H1 (cell line): ENCODE measurements around the gene ZWILCH.

ENCODE experiments used
- EZH2 ChIP-seq: fragments of 200-600 bp; sonication (generic); IDR thresholded peaks from 2 replicates; pipeline ENCODE4 v1.7.1; 2012; ENCODE audit warnings: low read depth, mild to moderate bottlenecking, moderate library complexity, low read length, inconsistent platforms; ENCODE audit not compliant: severe bottlenecking
- GABPA ChIP-seq: IDR thresholded peaks from 2 replicates; pipeline ENCODE4 v1.6.1; 2011; ENCODE audit warnings: mild to moderate bottlenecking, low read length, moderate library complexity, borderline replicate concordance; ENCODE audit not compliant: insufficient read depth
- PHF8 ChIP-seq: fragments of 200-600 bp; sonication (generic); conservative IDR thresholded peaks from 2 replicates; pipeline ENCODE4 v1.7.1; 2012; ENCODE audit warnings: low read depth, mild to moderate bottlenecking, inconsistent platforms, low read length, moderate library complexity
- SP1 ChIP-seq: IDR thresholded peaks from 2 replicates; pipeline ENCODE4 v1.6.1; 2011; ENCODE audit warnings: low read depth, low read length
- TF ChIP-seq, protein P1 (sequence below), 3 experiments: IDR thresholded peaks; 1 replicate in 2 of 3; 2 replicates in 1 of 3; pipeline versions ENCODE4 v1.5.1 to v1.6.1; 2011; ENCODE audit warnings: low read length in 3 of 3, mild to moderate bottlenecking in 3 of 3, inconsistent platforms in 2 of 3, low read depth in 1 of 3, moderate library complexity in 1 of 3; ENCODE audit not compliant: insufficient read depth in 1 of 3; ENCODE audit errors: control extremely low read depth in 1 of 3

DNA sequence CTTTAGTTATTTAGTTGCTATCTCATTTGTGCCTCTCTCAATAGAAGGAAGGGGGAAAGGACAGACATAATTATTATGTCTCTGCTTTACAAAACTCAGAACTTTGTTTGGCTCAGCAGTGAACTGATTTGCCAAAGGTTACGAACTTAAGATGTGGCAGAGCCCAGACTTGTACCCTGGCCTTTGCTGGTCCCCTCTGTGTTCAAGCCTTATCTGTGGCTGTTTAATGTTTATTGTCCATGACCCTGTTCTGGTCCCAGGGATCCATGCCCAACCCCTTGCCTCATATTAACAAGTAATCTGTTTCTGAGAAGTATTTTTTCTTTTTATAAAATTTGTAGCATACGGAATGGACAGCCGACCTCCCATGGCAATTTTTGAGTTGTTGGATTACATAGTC, 18.2 kb upstream of the ZWILCH start:
- no peak for TF ChIP-seq PHF8
- no peak for TF ChIP-seq EZH2
- TF ChIP-seq SP1: no peak
- TF ChIP-seq, protein P1, sequence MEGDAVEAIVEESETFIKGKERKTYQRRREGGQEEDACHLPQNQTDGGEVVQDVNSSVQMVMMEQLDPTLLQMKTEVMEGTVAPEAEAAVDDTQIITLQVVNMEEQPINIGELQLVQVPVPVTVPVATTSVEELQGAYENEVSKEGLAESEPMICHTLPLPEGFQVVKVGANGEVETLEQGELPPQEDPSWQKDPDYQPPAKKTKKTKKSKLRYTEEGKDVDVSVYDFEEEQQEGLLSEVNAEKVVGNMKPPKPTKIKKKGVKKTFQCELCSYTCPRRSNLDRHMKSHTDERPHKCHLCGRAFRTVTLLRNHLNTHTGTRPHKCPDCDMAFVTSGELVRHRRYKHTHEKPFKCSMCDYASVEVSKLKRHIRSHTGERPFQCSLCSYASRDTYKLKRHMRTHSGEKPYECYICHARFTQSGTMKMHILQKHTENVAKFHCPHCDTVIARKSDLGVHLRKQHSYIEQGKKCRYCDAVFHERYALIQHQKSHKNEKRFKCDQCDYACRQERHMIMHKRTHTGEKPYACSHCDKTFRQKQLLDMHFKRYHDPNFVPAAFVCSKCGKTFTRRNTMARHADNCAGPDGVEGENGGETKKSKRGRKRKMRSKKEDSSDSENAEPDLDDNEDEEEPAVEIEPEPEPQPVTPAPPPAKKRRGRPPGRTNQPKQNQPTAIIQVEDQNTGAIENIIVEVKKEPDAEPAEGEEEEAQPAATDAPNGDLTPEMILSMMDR (IDR thresholded peaks at IDR 0.05; ENCODE audit: control extremely low read depth in 1 of 3, insufficient read depth in 1 of 3, low read depth in 1 of 3, low read length in 3 of 3): no peak
- TF ChIP-seq GABPA: no peak
